BLaER1 (cell line): ENCODE measurements around the gene SEC61A2.
"Not testable (repeated sequence)": the region's sequence is repeated elsewhere in the genome, so short reads cannot be mapped to it uniquely, and the experiment has no call there.

Experiments used
- H3K27ac ChIP-seq: shearing (Covaris generic); formaldehyde crosslinking; 2 replicates; pipeline ENCODE4 v1.8.1; 2022
- H3K27me3 ChIP-seq: shearing (Covaris generic); formaldehyde crosslinking; 2 replicates; pipeline ENCODE4 v1.8.1; 2022
- H3K36me3 ChIP-seq: shearing (Covaris generic); formaldehyde crosslinking; 2 replicates; pipeline ENCODE4 v1.8.1; 2022
- H3K4me1 ChIP-seq: shearing (Covaris generic); formaldehyde crosslinking; 2 replicates; pipeline ENCODE4 v1.8.1; 2022
- H3K4me2 ChIP-seq: shearing (Covaris generic); formaldehyde crosslinking; 2 replicates; pipeline ENCODE4 v1.8.1; 2022
- H3K4me3 ChIP-seq: shearing (Covaris generic); formaldehyde crosslinking; 2 replicates; pipeline ENCODE4 v1.8.1; 2022
- H3K9ac ChIP-seq: shearing (Covaris generic); formaldehyde crosslinking; 2 replicates; pipeline ENCODE4 v1.8.1; 2022
- H3K9me3 ChIP-seq: shearing (Covaris generic); formaldehyde crosslinking; 2 replicates; pipeline ENCODE4 v1.8.1; 2022
- H4K20me1 ChIP-seq: shearing (Covaris generic); formaldehyde crosslinking; 2 replicates; pipeline ENCODE4 v1.8.1; 2022
- Cebpa-rat ChIP-seq: shearing (Covaris generic); IDR thresholded peaks from 2 replicates; pipeline ENCODE4 v1.8.1; 2022

Gene SEC61A2

GRCh38 chr10:12129222-12130111, at the start of gene SEC61A2:
SEC61A2 (plus strand) TSS chr10:12129677; CDS start chr10:12129788, 111 bp downstream.
- Histone ChIP-seq H3K4me1 (peaks cover 10% of the 10 kb centered on the region), H3K9me3 (no peaks in the 10 kb centered on the region), H3K27ac (peak within 1 kb of the TSS; percentile 89), H3K9ac (peak within 1 kb of the TSS; percentile 82), H3K4me2 (peak within 1 kb of the TSS; percentile 93), H3K27me3 (no peaks in the 10 kb centered on the region), H4K20me1 (peaks cover 24% of the 10 kb centered on the region; the same call in 1 of the 2 replicates), H3K36me3 (peaks cover 29% of the 10 kb centered on the region), H3K4me3 (peak within 1 kb of the TSS; percentile 85)
- no peak for TF ChIP-seq Cebpa-rat

- H4K20me1 ChIP-seq: no peaks in the 10 kb centered on the region
- no peak overlapping the region for H3K4me2 ChIP-seq
- no peaks in the 10 kb centered on the region for H3K27me3 ChIP-seq
- H3K9me3 ChIP-seq: no peaks in the 10 kb centered on the region
- H3K9ac ChIP-seq: no peak overlapping the region
- TF ChIP-seq Cebpa-rat: no peak
- no peak overlapping the region for H3K27ac ChIP-seq
- H3K4me1 ChIP-seq: peaks cover 17% of the 10 kb centered on the region
- no peak overlapping the region for H3K4me3 ChIP-seq
- H3K36me3 ChIP-seq: peaks cover 70% of the 10 kb centered on the region
Measured at GRCh38 chr10:12081470-12081869, 48.0 kb upstream of the SEC61A2 start.

- no peak overlapping the region for H3K4me3 ChIP-seq
- no peak for TF ChIP-seq Cebpa-rat
- H4K20me1 ChIP-seq: no peaks in the 10 kb centered on the region
- H3K4me2 ChIP-seq: no peak overlapping the region
- H3K4me1 ChIP-seq: peaks cover 14% of the 10 kb centered on the region
- no peak overlapping the region for H3K27ac ChIP-seq
- H3K9me3 ChIP-seq: no peaks in the 10 kb centered on the region
- no peaks in the 10 kb centered on the region for H3K27me3 ChIP-seq
- H3K36me3 ChIP-seq: peaks cover 72% of the 10 kb centered on the region
- H3K9ac ChIP-seq: no peak overlapping the region
Measured at GRCh38 chr10:12081879-12082557, 47.5 kb upstream of the SEC61A2 start.

- Histone ChIP-seq H3K4me1 (no peaks in the 10 kb centered on the region), H3K27me3 (no peaks in the 10 kb centered on the region), H3K9me3 (no peaks in the 10 kb centered on the region), H4K20me1 (no peaks in the 10 kb centered on the region), H3K27ac (no peak overlapping the region), H3K9ac (no peak overlapping the region), H3K36me3 (peaks cover 98% of the 10 kb centered on the region), H3K4me3 (no peak overlapping the region), H3K4me2 (no peak overlapping the region)
- TF ChIP-seq Cebpa-rat: no peak
Measured at GRCh38 chr10:12088919-12089318, 40.6 kb upstream of the SEC61A2 start.

DNA sequence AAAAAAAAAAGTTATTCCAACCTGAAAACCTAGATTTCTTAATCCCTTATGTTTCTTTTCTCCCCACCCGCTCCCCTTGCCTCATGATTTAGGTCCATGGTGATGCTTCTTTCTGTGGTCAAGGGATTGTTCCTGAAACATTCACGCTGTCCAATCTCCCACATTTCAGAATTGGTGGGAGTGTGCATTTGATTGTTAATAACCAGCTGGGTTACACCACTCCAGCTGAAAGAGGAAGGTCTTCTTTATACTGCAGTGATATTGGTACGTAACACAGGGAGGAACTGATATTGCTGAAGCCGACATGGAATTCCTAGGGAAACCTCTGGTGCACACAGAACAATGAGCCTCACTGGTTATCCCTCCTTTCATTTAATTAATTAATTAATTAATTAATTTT, 38.1 kb upstream of the SEC61A2 start:
- Histone ChIP-seq H3K27ac (no peak overlapping the region), H3K4me3 (no peak overlapping the region)

DNA sequence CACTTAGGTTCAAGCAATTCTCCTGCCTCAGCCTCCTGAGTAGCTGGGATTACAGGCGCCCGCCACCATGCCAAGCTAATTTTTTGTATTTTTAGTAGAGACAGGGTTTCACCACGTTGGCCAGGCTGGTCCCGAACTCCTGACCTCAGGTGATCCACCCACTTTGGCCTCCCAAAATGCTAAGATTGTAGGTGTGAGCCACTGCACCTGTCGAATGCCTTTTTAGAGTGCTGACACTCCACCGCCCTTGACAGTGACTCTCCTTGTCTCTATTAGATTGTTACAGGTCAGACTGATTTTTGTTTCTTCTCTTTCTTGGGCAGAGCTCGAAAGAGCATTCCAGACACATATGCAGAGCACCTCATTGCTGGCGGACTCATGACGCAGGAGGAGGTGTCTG, 32.1 kb upstream of the SEC61A2 start:
- H3K36me3 ChIP-seq: peaks cover 97% of the 10 kb centered on the region
- not testable (repeated sequence) for H3K4me3 ChIP-seq, H3K4me2 ChIP-seq, H3K9me3 ChIP-seq, H3K27me3 ChIP-seq, H3K9ac ChIP-seq, H4K20me1 ChIP-seq, H3K27ac ChIP-seq, H3K4me1 ChIP-seq

More for the DNA sequence above, 38.1 kb upstream of the SEC61A2 start:
- peaks cover 98% of the 10 kb centered on the region for H3K36me3 ChIP-seq
- H3K9ac ChIP-seq: no peak overlapping the region
- peaks cover 6% of the 10 kb centered on the region; the same call in 1 of the 2 replicates for H3K4me1 ChIP-seq
- no peak for TF ChIP-seq Cebpa-rat
- H3K4me2 ChIP-seq: no peak overlapping the region
- H3K27me3 ChIP-seq: no peaks in the 10 kb centered on the region
- H4K20me1 ChIP-seq: no peaks in the 10 kb centered on the region
- no peaks in the 10 kb centered on the region for H3K9me3 ChIP-seq

DNA sequence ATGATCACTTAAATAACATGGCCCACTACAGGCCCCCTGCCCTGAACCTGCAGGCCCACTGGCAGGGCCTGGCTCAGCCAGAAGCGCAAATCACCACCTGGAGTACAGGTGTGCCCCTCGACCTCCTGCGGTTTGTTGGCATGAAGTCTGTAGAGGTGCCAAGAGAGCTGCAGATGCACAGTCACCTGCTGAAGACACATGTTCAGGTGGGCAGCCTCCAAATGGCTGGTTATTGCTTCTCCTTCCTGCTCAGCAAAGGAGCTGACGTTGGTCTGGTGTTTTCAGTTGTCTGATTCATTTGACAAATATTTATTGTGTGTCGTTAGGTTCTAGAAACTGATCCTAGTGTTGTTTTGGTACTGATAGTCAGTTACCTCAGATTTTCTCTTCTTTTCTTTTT, 31.7 kb upstream of the SEC61A2 start:
- peaks cover 97% of the 10 kb centered on the region for H3K36me3 ChIP-seq
- no peaks in the 10 kb centered on the region for H3K9me3 ChIP-seq
- no peaks in the 10 kb centered on the region for H3K27me3 ChIP-seq
- H3K27ac ChIP-seq: no peak overlapping the region
- H3K4me3 ChIP-seq: no peak overlapping the region
- H3K4me1 ChIP-seq: peaks cover 6% of the 10 kb centered on the region; the same call in 1 of the 2 replicates
- H4K20me1 ChIP-seq: no peaks in the 10 kb centered on the region
- TF ChIP-seq Cebpa-rat: no peak
- H3K9ac ChIP-seq: no peak overlapping the region
- no peak overlapping the region for H3K4me2 ChIP-seq

GRCh38 chr10:12098966-12099365, 30.5 kb upstream of the SEC61A2 start:
- H3K27ac ChIP-seq: no peak overlapping the region
- H3K4me3 ChIP-seq: no peak overlapping the region
- peaks cover 12% of the 10 kb centered on the region; the same call in 1 of the 2 replicates for H3K4me1 ChIP-seq
- 0 out of 2 replicates have a peak, but pooled peaks cover under 1% of the 10 kb centered on the region for H3K9me3 ChIP-seq
- peaks cover 97% of the 10 kb centered on the region for H3K36me3 ChIP-seq
- no peaks in the 10 kb centered on the region for H4K20me1 ChIP-seq
- TF ChIP-seq Cebpa-rat: no peak
- no peaks in the 10 kb centered on the region for H3K27me3 ChIP-seq
- H3K4me2 ChIP-seq: no peak overlapping the region
- no peak overlapping the region for H3K9ac ChIP-seq

- Histone ChIP-seq H4K20me1 (no peaks in the 10 kb centered on the region), H3K4me3 (no peak overlapping the region), H3K4me2 (no peak overlapping the region), H3K36me3 (peaks cover 99% of the 10 kb centered on the region), H3K27me3 (no peaks in the 10 kb centered on the region), H3K4me1 (peaks cover 15% of the 10 kb centered on the region), H3K27ac (no peak overlapping the region), H3K9ac (no peak overlapping the region), H3K9me3 (0 out of 2 replicates have a peak, but pooled peaks cover 4% of the 10 kb centered on the region)
- no peak for TF ChIP-seq Cebpa-rat
Measured at GRCh38 chr10:12103802-12104201, 25.7 kb upstream of the SEC61A2 start.

DNA sequence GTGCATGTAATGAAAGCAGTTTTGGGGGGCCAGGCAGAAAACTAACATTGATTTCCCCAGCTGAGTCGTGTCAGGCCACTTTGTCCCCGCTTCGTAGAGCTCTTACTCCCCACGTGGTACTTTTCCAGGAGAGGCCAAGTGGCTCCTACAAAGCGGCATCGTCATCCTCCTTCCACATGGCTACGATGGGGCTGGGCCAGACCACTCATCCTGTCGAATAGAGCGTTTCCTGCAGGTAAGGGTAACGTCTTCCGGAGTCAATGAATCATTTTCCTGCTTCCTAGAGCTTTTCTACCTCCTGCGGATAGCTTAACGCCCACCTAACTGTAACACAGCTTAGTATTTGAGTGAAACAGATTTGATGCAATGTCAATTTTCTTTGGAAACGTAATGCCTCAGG, 21.7 kb upstream of the SEC61A2 start:
- 0 out of 2 replicates have a peak, but pooled peaks cover 4% of the 10 kb centered on the region for H3K9me3 ChIP-seq
- H3K27me3 ChIP-seq: no peaks in the 10 kb centered on the region
- H3K4me1 ChIP-seq: peaks cover 31% of the 10 kb centered on the region
- H3K27ac ChIP-seq: no peak overlapping the region
- no peak overlapping the region for H3K4me3 ChIP-seq
- H3K9ac ChIP-seq: no peak overlapping the region
- peak overlapping the region; percentile 20; the same call in 1 of the 2 replicates for H3K4me2 ChIP-seq
- peaks cover 87% of the 10 kb centered on the region for H3K36me3 ChIP-seq
- H4K20me1 ChIP-seq: no peaks in the 10 kb centered on the region
- TF ChIP-seq Cebpa-rat: no peak
